RWPE1 (cell line): ENCODE measurements around the gene PAFAH1B1.

Experiments
- CTCF ChIA-PET: fragments of 350-600 bp; sonication (Branson Sonifier 250); formaldehyde crosslinking; extraction: SDS; loops from one replicate; lab custom pipeline; 2021; lab: Yijun Ruan, JAX
- POLR2A ChIA-PET: fragments of 400-600 bp; formaldehyde crosslinking; extraction: SDS; loops from one replicate; lab custom pipeline; 2020; ENCODE audit warnings: antibody characterized with exemption; ENCODE audit not compliant: low non-redundant PET; lab: Yijun Ruan, JAX
- DNase-seq: peaks from one replicate; pipeline ENCODE4 v3.0.0; 2012; ENCODE audit warnings: low spot score
- H3K27ac ChIP-seq: fragments of 450-650 bp; 2 replicates; pipeline ENCODE4 v1.5.1; 2017
- CTCF ChIP-seq: fragments of 450-650 bp; conservative IDR thresholded peaks from 2 replicates; pipeline ENCODE4 v1.5.1; 2017; ENCODE audit warnings: low read depth, mild to moderate bottlenecking

PAFAH1B1 gene

GRCh38 chr17:2608350-2608913 is 15.0 kb downstream of the PAFAH1B1 start:
- ChIA-PET POLR2A (no interaction called here), CTCF (no interaction called here)

GRCh38 chr17:2609091-2609490 is 15.6 kb downstream of the PAFAH1B1 start:
- peak overlapping the region; percentile 29; the same call in 1 of the 2 replicates for H3K27ac ChIP-seq
- CTCF ChIA-PET, result no interaction called here
- no peak for TF ChIP-seq CTCF
- POLR2A ChIA-PET, result no interaction called here
- no peak for DNase-seq

More at GRCh38 chr17:2608350-2608913, 15.0 kb downstream of the PAFAH1B1 start:
- 0 out of 2 replicates have a peak overlapping the region, but pooled peaks have one; percentile 17 for H3K27ac ChIP-seq
- no peak for TF ChIP-seq CTCF
- no peak for DNase-seq

- ChIA-PET CTCF (no interaction called here), POLR2A (no interaction called here)
- TF ChIP-seq CTCF, result no peak
- no peak overlapping the region for H3K27ac ChIP-seq
- no peak for DNase-seq
Measured at GRCh38 chr17:2610195-2611175, 17.0 kb downstream of the PAFAH1B1 start.

GRCh38 chr17:2611627-2612026 is 18.2 kb downstream of the PAFAH1B1 start:
- DNase-seq, result no peak
- ChIA-PET POLR2A (no interaction called here), CTCF (interaction anchor here (0.6 kb wide), 1 partner anchor 171 kb away, joined by 3 read pairs; no protein-coding TSS in a partner anchor)
- no peak overlapping the region for H3K27ac ChIP-seq
- TF ChIP-seq CTCF, result no peak

- CTCF ChIA-PET, result no interaction called here
- POLR2A ChIA-PET, result no interaction called here
Measured at GRCh38 chr17:2612630-2613029, 19.2 kb downstream of the PAFAH1B1 start.

More at GRCh38 chr17:2612630-2613029, 19.2 kb downstream of the PAFAH1B1 start:
- DNase-seq, result no peak
- H3K27ac ChIP-seq, result no peak overlapping the region
- no peak for TF ChIP-seq CTCF
